PFSK-1 (cell line): Measurements from ENCODE around the gene CUL9.

Experiments
- FOXP2 ChIP-seq: optimal IDR thresholded peaks from 2 replicates; pipeline ENCODE3; 2011; ENCODE audit warnings: borderline replicate concordance, control low read depth, inconsistent platforms; ENCODE audit not compliant: insufficient read depth; ENCODE audit errors: extremely low read length, extremely low read depth
- POLR2AphosphoS5 ChIP-seq: IDR thresholded peaks from 2 replicates; pipeline ENCODE4 v1.6.1; 2012; ENCODE audit warnings: low read depth, mild to moderate bottlenecking, control low read depth, low read length, moderate library complexity
- REST ChIP-seq, 2 experiments: IDR thresholded peaks; 2 replicates each; pipeline versions ENCODE4 v1.6.1 to v1.8.0; 2011 to 2012; ENCODE audit warnings: low read depth in 2 of 2, low read length in 2 of 2, control low read depth in 1 of 2, inconsistent platforms in 1 of 2, mild to moderate bottlenecking in 1 of 2, moderate library complexity in 1 of 2; ENCODE audit not compliant: insufficient read depth in 1 of 2
- SIN3A ChIP-seq: IDR thresholded peaks from 2 replicates; pipeline ENCODE4 v1.6.1; 2012; ENCODE audit warnings: mild to moderate bottlenecking, low read length, moderate library complexity, borderline replicate concordance; ENCODE audit not compliant: insufficient read depth
- TAF1 ChIP-seq: IDR thresholded peaks from 2 replicates; pipeline ENCODE4 v1.6.1; 2012; ENCODE audit warnings: low read length, control low read depth, borderline replicate concordance; ENCODE audit not compliant: insufficient read depth

GRCh38 chr6:43204271-43205105, 22.5 kb downstream of the CUL9 start:
- TF ChIP-seq POLR2AphosphoS5: no peak
- TF ChIP-seq REST (IDR thresholded peaks at IDR 0.05; ENCODE audit: insufficient read depth in 1 of 2, low read depth in 2 of 2, low read length in 2 of 2): no peak
- TF ChIP-seq TAF1: no peak
- no peak for TF ChIP-seq FOXP2
- TF ChIP-seq SIN3A: no peak
